T-cell (primary cell): ENCODE results near the gene PPP6C. TPM values are rescaled to one million over a fixed set of nuclear protein-coding genes. Genes with fewer than 3 reads are reported as not detected.
A peak's percentile ranks its signal among the peaks of the same experiment; 100 is the strongest.
"Not testable (repeated sequence)": the region's sequence is repeated elsewhere in the genome, so short reads cannot be mapped to it uniquely, and the experiment has no call there.

Experiments
- ATAC-seq, 4 experiments: fragments of 200-7000 bp in 3 of 4; fragments of 150-1000 bp in 1 of 4; cut with Tn5 transposase; replicated peaks in 1 of 4; 1 replicate in 3 of 4; 2 replicates in 1 of 4; pipeline ENCODE4 v1.10.0; 2021; ENCODE audit warnings: moderate library complexity in 3 of 4, mild to moderate bottlenecking in 2 of 4, moderate number of reproducible peaks in 1 of 4
- CTCF ChIA-PET, 2 donors: fragments of 300-600 bp; sonication (Branson Sonifier 250); formaldehyde crosslinking; loops; one replicate each; lab custom pipeline; 2022; ENCODE audit warnings: antibody characterized with exemption in 2 of 2; lab: Charles Lee
- POLR2A ChIA-PET, 2 donors: fragments of 300-600 bp; sonication (Branson Sonifier 250); formaldehyde crosslinking; loops; one replicate each; lab custom pipeline; 2022; ENCODE audit warnings: antibody characterized with exemption in 2 of 2; lab: Charles Lee
- DNase-seq, 35 experiments: peaks; one replicate each; pipeline versions ENCODE4 v3.0.0 to v3.0.0-alpha.2; 2013 to 2023
- H3K27ac ChIP-seq: one replicate; pipeline ENCODE4 v1.5.1; 2013; ENCODE audit warnings: low read length
- H3K27me3 ChIP-seq, 2 experiments: replicated peaks in 1 of 2; 1 replicate in 1 of 2; 2 replicates in 1 of 2; pipeline versions ENCODE4 v1.6.1 to v1.7.0; 2013; ENCODE audit warnings: low read length in 1 of 2, mixed read lengths in 1 of 2; ENCODE audit not compliant: control insufficient read depth in 2 of 2, insufficient read depth in 2 of 2; ENCODE audit errors: extremely low read depth in 1 of 2
- H3K36me3 ChIP-seq, 2 donors: 1 replicate in 1 of 2; 2 replicates in 1 of 2; pipeline versions ENCODE4 v1.6.1 to v1.7.0; 2013; ENCODE audit warnings: low read length in 1 of 2; ENCODE audit not compliant: control insufficient read depth in 2 of 2, insufficient read depth in 1 of 2; ENCODE audit errors: extremely low read depth in 1 of 2
- H3K4me1 ChIP-seq, 2 experiments: 1 replicate in 1 of 2; 2 replicates in 1 of 2; pipeline versions ENCODE4 v1.6.1 to v1.7.0; 2013; ENCODE audit warnings: low read length in 2 of 2, mixed read lengths in 1 of 2; ENCODE audit not compliant: insufficient read depth in 2 of 2, control insufficient read depth in 1 of 2; ENCODE audit errors: extremely low read depth in 1 of 2
- H3K4me3 ChIP-seq, 2 donors: 1 replicate in 1 of 2; 2 replicates in 1 of 2; pipeline versions ENCODE4 v1.5.1 to v1.7.0; 2013; ENCODE audit warnings: mild to moderate bottlenecking in 2 of 2, low read length in 1 of 2, moderate library complexity in 1 of 2; ENCODE audit not compliant: control insufficient read depth in 1 of 2; ENCODE audit errors: extremely low read depth in 1 of 2
- H3K9me3 ChIP-seq: 2 replicates; pipeline ENCODE4 v1.7.0; 2013
- H3K27ac Mint-ChIP-seq, 2 donors: one replicate each; pipeline ENCODE4 v1.8.0; 2020 to 2021; ENCODE audit warnings: mild to moderate bottlenecking in 2 of 2, mixed read lengths in 2 of 2
- H3K27me3 Mint-ChIP-seq, 2 donors: one replicate each; pipeline ENCODE4 v1.8.0; 2021 to 2022; ENCODE audit warnings: mixed read lengths in 2 of 2
- H3K36me3 Mint-ChIP-seq: one replicate; pipeline ENCODE4 v1.8.0; 2021; ENCODE audit warnings: mixed read lengths
- H3K4me1 Mint-ChIP-seq, 3 donors: one replicate each; pipeline ENCODE4 v1.8.0; 2020 to 2022; ENCODE audit warnings: mixed read lengths in 3 of 3, mild to moderate bottlenecking in 1 of 3
- H3K4me3 Mint-ChIP-seq, 3 donors: one replicate each; pipeline ENCODE4 v1.8.0; 2020 to 2022; ENCODE audit warnings: mild to moderate bottlenecking in 3 of 3, mixed read lengths in 3 of 3, moderate library complexity in 3 of 3
- H3K9me3 Mint-ChIP-seq, 3 donors: one replicate each; pipeline ENCODE4 v1.8.0; 2020 to 2022; ENCODE audit warnings: mixed read lengths in 3 of 3
- WGBS: methylation state at CpG from one replicate; pipeline ENCODE4 v1.1.5; 2013; ENCODE audit warnings: missing lambda C conversion rate; ENCODE audit not compliant: insufficient coverage; 5-methylcytosine and 5-hydroxymethylcytosine counted together
- total RNA-seq, 35 experiments: library from RNA in 6 of 35; stranded (reverse) in 6 of 35; fragments of 120-200 nt in 1 of 35; gene quantifications; one replicate each; pipeline versions ENCODE4 v1.2.1 to v1.2.4 and lab custom pipeline; 2013 to 2026

Gene PPP6C
- total RNA-seq, 5 donors from 2014 or later (not counting 1 experiment from before 2014, with no cell fraction given): 34.0 to 42.7 (median 37.0) TPM

DNA sequence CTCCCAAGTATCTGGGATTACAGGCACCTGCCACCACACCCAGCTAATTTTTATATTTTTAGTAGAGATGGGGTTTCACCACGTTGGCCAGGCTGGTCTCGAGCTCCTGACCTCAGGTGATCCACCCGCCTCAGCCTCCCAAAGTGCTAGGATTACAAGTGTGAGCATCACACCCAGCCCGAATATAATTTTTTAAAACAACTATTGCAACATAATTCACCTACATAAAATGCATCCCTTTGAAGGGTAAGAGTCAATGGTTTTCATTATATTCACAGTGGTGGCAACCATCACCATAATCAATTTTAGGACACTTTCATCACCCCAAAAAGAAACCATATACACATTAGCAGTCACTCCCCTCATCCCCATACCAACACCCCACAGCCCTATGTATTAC is 9.8 kb downstream of the PPP6C start:
- H3K4me3 Mint-ChIP-seq, H3K27ac ChIP-seq, H3K36me3 ChIP-seq, H3K4me3 ChIP-seq, H3K27me3 Mint-ChIP-seq, H3K27me3 ChIP-seq, H3K9me3 ChIP-seq, DNase-seq, ATAC-seq, H3K9me3 Mint-ChIP-seq: not testable (repeated sequence)
- no CpG with 5 or more reads among the region's 4 CpGs for WGBS
- peak overlapping the region; percentile 22 to 44 for H3K27ac Mint-ChIP-seq
- peaks cover 74 to 82% (median 81%) of the 10 kb centered on the region in 3 donors for H3K4me1 Mint-ChIP-seq
- CTCF ChIA-PET: interaction anchor here in 1 of 2 donors (0.6 kb wide), 1 partner anchor 12 kb away, joined by 3 read pairs; no protein-coding TSS in a partner anchor
- H3K4me1 ChIP-seq: peaks cover 2 to 12% of the 10 kb centered on the region in 2 experiments
- POLR2A ChIA-PET: interaction anchor here in 1 of 2 donors (0.8 kb wide), 1 partner anchor 23 kb away, joined by 5 read pairs; no protein-coding TSS in a partner anchor
- peaks cover 37% of the 10 kb centered on the region for H3K36me3 Mint-ChIP-seq

GRCh38 chr9:125177888-125178287 is 11.7 kb downstream of the PPP6C start:
- Mint-ChIP-seq H3K9me3 (peaks cover 0 to 2% (median 0%) of the 10 kb centered on the region in 3 donors), H3K36me3 (peaks cover 34% of the 10 kb centered on the region), H3K4me1 (peaks cover 76 to 81% (median 79%) of the 10 kb centered on the region in 3 donors), H3K27ac (peak overlapping the region; percentile 16 to 62), H3K4me3 (no peak overlapping the region), H3K27me3 (no peaks in the 10 kb centered on the region)
- Histone ChIP-seq H3K4me3 (no peak overlapping the region), H3K4me1 (peaks cover under 1 to 13% of the 10 kb centered on the region in 2 experiments), H3K9me3 (no peaks in the 10 kb centered on the region), H3K27ac (no peak overlapping the region), H3K36me3 (peaks cover 0 to 9% of the 10 kb centered on the region in 2 donors), H3K27me3 (no peaks in the 10 kb centered on the region)
- ChIA-PET POLR2A (no interaction called here), CTCF (no interaction called here)
- no CpG with 5 or more reads among the region's 1 CpG for WGBS
- DNase-seq (no peak), ATAC-seq (no peak)

DNA sequence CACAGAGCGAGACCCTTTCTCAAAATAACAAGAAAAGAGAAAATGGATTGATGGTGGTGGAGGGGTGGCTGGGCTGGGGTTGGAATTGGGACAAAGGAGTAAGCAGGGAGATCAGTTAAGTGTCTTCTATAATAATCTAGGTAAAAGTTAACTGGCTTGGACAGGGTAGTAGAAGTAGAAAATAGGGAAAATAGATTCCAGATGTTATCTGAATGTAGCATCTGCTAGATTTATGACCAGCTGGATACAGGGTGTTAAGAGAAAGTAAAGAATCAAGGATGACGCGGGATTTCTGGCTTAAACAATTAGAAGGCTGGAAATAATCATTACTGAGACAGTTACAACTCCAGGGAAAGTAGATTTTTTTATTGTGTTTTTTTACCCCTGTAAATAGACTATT is 13.0 kb downstream of the PPP6C start:
- Histone ChIP-seq H3K27ac (no peak overlapping the region), H3K27me3 (no peaks in the 10 kb centered on the region), H3K36me3 (peaks cover 0 to 9% of the 10 kb centered on the region in 2 donors), H3K4me3 (no peak overlapping the region), H3K4me1 (peaks cover 8 to 19% of the 10 kb centered on the region in 2 experiments), H3K9me3 (no peaks in the 10 kb centered on the region)
- no CpG with 5 or more reads among the region's 3 CpGs for WGBS
- no peaks in the 10 kb centered on the region for H3K27me3 Mint-ChIP-seq
- peaks cover 32% of the 10 kb centered on the region for H3K36me3 Mint-ChIP-seq
- H3K4me3 Mint-ChIP-seq: no peak overlapping the region
- H3K4me1 Mint-ChIP-seq: peaks cover 73 to 83% (median 78%) of the 10 kb centered on the region in 3 donors
- POLR2A ChIA-PET: no interaction called here
- ATAC-seq (no peak), DNase-seq (no peak)
- CTCF ChIA-PET: no interaction called here
- peak overlapping the region; percentile 1 for H3K27ac Mint-ChIP-seq
- H3K9me3 Mint-ChIP-seq: no peaks in the 10 kb centered on the region

GRCh38 chr9:125172031-125172755 is 17.4 kb downstream of the PPP6C start:
- Mint-ChIP-seq H3K4me3 (no peak overlapping the region), H3K27me3 (no peaks in the 10 kb centered on the region), H3K36me3 (peaks cover 28% of the 10 kb centered on the region), H3K9me3 (no peaks in the 10 kb centered on the region), H3K27ac (peak overlapping the region; percentile 77 to 84), H3K4me1 (peaks cover 51 to 63% (median 53%) of the 10 kb centered on the region in 3 donors)
- DNase-seq (no peak), ATAC-seq (no peak)
- Histone ChIP-seq H3K4me3 (no peak overlapping the region), H3K36me3 (peaks cover 0 to 27% of the 10 kb centered on the region in 2 donors), H3K9me3 (no peaks in the 10 kb centered on the region), H3K27me3 (no peaks in the 10 kb centered on the region), H3K4me1 (peaks cover 8 to 16% of the 10 kb centered on the region in 2 experiments), H3K27ac (no peak overlapping the region)
- POLR2A ChIA-PET: no interaction called here
- no CpG with 5 or more reads among the region's 6 CpGs for WGBS
- CTCF ChIA-PET: no interaction called here

GRCh38 chr9:125169895-125170294 is 19.7 kb downstream of the PPP6C start:
- H3K4me1 Mint-ChIP-seq: peaks cover 43 to 44% (median 43%) of the 10 kb centered on the region in 3 donors
- POLR2A ChIA-PET: no interaction called here
- H3K9me3 Mint-ChIP-seq: no peaks in the 10 kb centered on the region

GRCh38 chr9:125166762-125167161 is 22.8 kb downstream of the PPP6C start:
- peaks cover 18% of the 10 kb centered on the region for H3K36me3 Mint-ChIP-seq
- no peaks in the 10 kb centered on the region for H3K9me3 ChIP-seq
- POLR2A ChIA-PET: interaction anchor here in 1 of 2 donors (0.6 kb wide), 1 partner anchor 14 kb away, joined by 3 read pairs; no protein-coding TSS in a partner anchor
- no peak overlapping the region for H3K27ac Mint-ChIP-seq
- WGBS: no CpG with 5 or more reads among the region's 2 CpGs
- H3K27ac ChIP-seq: no peak overlapping the region
- peaks cover 0 to under 1% of the 10 kb centered on the region in 2 experiments for H3K4me1 ChIP-seq
- H3K27me3 ChIP-seq: no peaks in the 10 kb centered on the region
- H3K27me3 Mint-ChIP-seq: no peaks in the 10 kb centered on the region
- H3K4me1 Mint-ChIP-seq: peaks cover 16 to 25% (median 23%) of the 10 kb centered on the region in 3 donors
- no peak overlapping the region for H3K4me3 ChIP-seq
- ATAC-seq (no peak), DNase-seq (no peak)
- CTCF ChIA-PET: no interaction called here
- H3K4me3 Mint-ChIP-seq: no peak overlapping the region
- H3K9me3 Mint-ChIP-seq: no peaks in the 10 kb centered on the region
- H3K36me3 ChIP-seq: peaks cover 0 to 20% of the 10 kb centered on the region in 2 donors

More at GRCh38 chr9:125169895-125170294, 19.7 kb downstream of the PPP6C start:
- H3K4me3 Mint-ChIP-seq: no peak overlapping the region
- H3K4me1 ChIP-seq: peaks cover 8 to 12% of the 10 kb centered on the region in 2 experiments
- H3K27me3 Mint-ChIP-seq: no peaks in the 10 kb centered on the region
- ATAC-seq (no peak), DNase-seq (no peak)
- H3K27me3 ChIP-seq: no peaks in the 10 kb centered on the region
- no peak overlapping the region for H3K27ac ChIP-seq
- peaks cover 28% of the 10 kb centered on the region for H3K36me3 Mint-ChIP-seq
- no peak overlapping the region for H3K4me3 ChIP-seq
- peak overlapping the region in 1 of 2 donors; percentile 23 for H3K27ac Mint-ChIP-seq
- H3K36me3 ChIP-seq: peaks cover 0 to 27% of the 10 kb centered on the region in 2 donors
- H3K9me3 ChIP-seq: no peaks in the 10 kb centered on the region
- CTCF ChIA-PET: no interaction called here
